ENCODE measurements around the gene SVIL. TPM values are rescaled to one million over a fixed set of nuclear protein-coding genes. Genes with fewer than 3 reads are reported as not detected.

Gene SVIL
- total RNA-seq, 1 experiment from 2014 or later: 23.7 TPM

DNA sequence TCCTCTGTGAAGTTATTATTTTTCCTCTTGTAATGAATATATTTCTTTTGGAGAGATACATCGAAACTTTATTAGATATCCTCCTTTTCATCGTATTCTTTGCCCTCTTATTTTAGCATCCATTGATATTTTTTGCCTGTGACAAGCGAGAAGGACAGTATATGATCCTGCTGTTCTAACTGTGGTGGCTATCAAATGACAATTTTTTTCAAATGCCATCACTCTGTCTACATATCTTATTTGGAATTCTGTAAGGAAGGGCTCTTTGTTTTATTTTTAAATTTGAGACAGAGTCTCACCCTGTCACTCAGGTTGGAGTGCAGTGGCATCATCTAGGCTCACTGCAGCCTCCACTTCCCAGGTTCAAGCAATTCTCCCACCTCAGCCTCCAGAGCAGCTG is 217.4 kb downstream of the SVIL start:
- no peak for DNase-seq (ENCODE audit: low read depth)

DNA sequence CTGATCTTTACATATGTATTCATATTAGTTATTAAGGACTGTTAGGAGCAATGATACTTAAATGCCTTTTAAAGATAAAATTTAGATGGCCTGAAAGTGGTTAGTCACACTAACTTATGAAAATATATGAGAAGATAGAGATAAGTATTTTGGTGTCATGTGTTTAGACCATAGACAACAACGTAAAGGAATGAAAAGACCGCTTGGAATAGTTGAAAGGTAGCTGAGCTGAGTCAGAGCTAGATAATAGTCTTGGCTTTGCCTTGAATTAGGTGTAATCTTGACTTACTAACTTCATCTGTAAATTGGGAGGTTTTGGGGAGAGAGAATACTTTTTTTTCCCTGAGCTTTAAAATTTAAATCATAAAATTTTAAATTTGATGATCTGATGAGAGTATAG is 218.9 kb downstream of the SVIL start:
- no peak for DNase-seq (ENCODE audit: low read depth)

DNA sequence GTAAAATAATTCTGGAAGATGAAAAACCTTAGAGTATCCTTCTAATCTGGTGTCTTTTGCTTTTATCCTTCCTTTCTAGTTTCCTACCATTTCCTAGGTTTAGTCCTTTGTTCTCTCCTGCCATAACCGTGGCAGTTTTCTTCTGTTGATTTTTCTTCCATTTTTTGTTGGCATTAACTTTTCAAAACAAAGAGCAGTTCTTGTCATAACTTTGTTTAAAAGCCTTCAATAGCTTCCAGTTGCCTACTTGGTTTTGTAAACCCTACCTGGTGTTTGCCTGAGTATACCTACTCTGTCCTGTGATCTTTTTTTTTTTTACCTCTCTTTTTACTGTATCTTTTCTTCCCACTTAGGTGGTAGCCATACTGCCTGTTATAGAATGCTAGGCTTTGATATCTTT is 220.3 kb downstream of the SVIL start:
- DNase-seq (ENCODE audit: low read depth): no peak

DNA sequence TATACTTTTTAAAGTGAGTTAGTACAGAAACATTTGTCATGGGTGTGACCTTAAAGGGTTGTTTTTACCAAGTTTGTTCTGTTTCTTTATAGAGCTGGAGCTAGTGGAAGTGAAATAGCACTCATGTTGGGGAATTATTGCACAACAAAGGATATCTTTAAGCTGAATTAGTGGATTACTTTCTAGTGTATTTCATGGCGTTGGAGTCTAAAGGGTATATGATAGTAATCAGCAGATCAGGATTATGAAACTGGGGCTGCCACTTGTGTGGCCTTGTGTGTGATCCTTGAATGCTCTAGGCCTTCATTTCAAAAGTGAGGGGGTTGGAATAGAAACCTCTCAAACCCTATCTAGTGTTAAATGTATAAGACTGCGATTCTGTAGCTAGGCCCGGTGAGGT is 222.3 kb downstream of the SVIL start:
- no peak for DNase-seq (ENCODE audit: low read depth)

DNA sequence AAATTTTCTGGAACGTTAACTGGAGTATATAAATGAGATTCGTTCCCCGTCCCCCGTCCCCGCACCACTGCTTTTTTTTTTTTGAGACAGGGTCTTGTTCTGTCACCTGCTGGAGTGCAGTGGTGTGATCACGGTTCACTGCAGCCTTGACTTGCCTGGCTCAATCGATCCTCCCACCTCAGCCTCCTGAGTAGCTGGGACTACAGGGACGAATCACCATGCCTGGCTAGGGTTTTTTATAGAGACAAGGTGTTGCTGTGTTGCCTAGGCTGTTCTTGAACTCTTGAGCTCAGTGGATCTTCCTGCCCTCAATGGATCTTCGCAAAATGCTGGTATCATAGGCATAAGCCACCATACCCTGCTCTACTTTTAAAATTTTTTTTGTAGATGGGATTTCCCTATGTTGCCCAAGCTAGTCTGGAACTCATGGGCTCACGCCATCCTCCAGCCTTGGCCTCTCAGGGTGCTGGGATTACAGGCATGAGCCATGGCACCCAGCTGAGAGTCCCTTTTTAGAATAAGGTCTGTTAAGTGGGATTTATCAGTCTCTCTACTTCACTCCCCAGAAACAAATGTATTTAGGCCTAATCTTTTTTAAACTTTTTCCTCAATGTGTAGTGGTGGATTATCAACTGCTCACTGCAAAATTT is 223.0 kb downstream of the SVIL start:
- no peak for DNase-seq (ENCODE audit: low read depth)

DNA sequence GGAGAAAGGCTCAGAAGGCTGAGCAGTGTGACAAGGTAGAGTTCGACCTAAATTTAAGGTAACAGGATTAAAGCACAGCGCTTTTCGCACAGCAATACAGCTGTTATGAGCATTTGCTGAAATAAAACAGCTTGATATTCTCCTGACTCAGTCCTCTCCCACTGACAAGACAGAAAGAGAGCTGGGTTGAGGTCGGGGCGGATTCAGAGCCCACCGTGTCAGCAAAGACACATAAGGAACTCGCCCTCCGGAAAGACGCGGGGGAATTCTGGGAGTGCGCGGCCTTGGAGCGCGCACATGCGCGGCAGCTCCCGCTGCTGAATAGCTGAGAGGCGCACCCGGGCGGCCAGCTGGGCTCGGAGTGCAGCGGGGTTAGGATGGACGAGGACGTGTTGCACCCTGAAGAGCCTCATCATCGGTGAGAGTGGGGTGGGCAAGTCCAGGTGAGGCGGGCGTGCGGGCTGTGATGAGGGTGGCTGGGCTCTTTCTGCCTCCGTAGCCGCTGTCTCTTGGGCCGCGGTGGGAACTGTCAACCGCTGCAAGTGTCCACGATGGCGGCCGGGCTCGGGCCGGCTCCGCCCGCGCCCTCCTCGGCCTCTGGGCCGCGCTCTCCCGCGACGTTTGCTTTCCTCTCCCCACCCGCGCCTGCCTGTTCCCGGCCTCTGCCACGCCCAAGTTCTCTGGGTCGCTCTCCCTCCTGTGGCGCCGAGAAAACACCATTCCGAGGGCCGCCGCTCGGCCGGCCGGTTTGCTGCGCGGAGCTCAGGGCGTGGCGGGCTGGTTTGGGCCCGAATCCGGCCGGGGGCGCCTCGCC is 225.3 kb downstream of the SVIL start:
- DNase-seq (ENCODE audit: low read depth): peak; percentile 79

DNA sequence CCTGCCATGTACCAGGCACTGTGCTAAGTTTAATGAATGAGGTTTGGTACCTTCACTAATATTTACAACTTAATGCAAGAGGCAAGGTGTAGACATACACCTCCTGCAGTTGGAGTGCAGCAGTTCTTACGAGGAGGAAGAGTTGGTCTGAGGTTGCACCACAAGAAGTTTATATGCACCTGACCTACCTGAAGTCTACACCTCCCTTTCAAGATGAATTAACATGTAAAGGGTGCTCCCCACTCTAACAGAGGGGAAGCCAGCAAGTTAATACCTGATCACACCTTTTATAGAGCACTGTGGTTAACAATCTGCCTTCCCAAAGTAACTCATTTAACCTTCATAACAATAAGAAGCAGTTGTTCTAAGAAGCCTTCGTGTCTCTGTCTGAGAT is 225.9 kb downstream of the SVIL start:
- DNase-seq (ENCODE audit: low read depth): no peak

Data from RPMI7951 (cell line).